HEK293 (cell line): ENCODE data around the gene GYS2.

ENCODE experiments used
- CTCF ChIA-PET: fragments of 350-600 bp; formaldehyde crosslinking; extraction: SDS; loops from one replicate; lab custom pipeline; 2021; ENCODE audit warnings: antibody characterized with exemption; lab: Yijun Ruan, JAX
- POLR2A ChIA-PET: fragments of 300-600 bp; formaldehyde crosslinking; extraction: SDS; loops from one replicate; lab custom pipeline; 2020; ENCODE audit warnings: antibody characterized with exemption, inconsistent platforms; lab: Yijun Ruan, JAX
- H3K27ac ChIP-seq: fragments of 200-500 bp; sonication (Bioruptor generic); 2 replicates; pipeline ENCODE4 v1.5.1; 2014; ENCODE audit warnings: low read depth, low read length, control low read depth, inconsistent platforms; ENCODE audit errors: extremely low read depth
- H3K36me3 ChIP-seq, 2 experiments: fragments of 200-500 bp in 1 of 2; sonication (Bioruptor generic) in 1 of 2; 1 replicate in 1 of 2; 2 replicates in 1 of 2; pipeline ENCODE4 v1.5.1; 2014 to 2017; ENCODE audit warnings: inconsistent platforms in 2 of 2, low read length in 2 of 2; ENCODE audit not compliant: control insufficient read depth in 2 of 2, insufficient read depth in 1 of 2
- H3K4me1 ChIP-seq: fragments of 200-500 bp; sonication (Bioruptor generic); 2 replicates; pipeline ENCODE4 v1.5.1; 2014; ENCODE audit warnings: mild to moderate bottlenecking, low read length, inconsistent platforms; ENCODE audit not compliant: control insufficient read depth, insufficient read depth
- H3K4me3 ChIP-seq: 2 replicates; pipeline ENCODE4 v1.5.1; 2011; ENCODE audit warnings: low read depth, mild to moderate bottlenecking, control low read depth, low read length, moderate library complexity
- H3K9me3 ChIP-seq: fragments of 200-500 bp; sonication (Bioruptor generic); 2 replicates; pipeline ENCODE4 v1.5.1; 2014; ENCODE audit warnings: low read depth, low read length, inconsistent platforms; ENCODE audit not compliant: control insufficient read depth, insufficient read depth
- ATF2 ChIP-seq: fragments of 450-650 bp; formaldehyde crosslinking; IDR thresholded peaks from 2 replicates; pipeline ENCODE4 v1.5.1; 2016; ENCODE audit warnings: missing biosample characterization, missing genetic modification characterization, low read depth
- KLF7 ChIP-seq: fragments of 450-650 bp; formaldehyde crosslinking; IDR thresholded peaks from 2 replicates; pipeline ENCODE4 v1.5.1; 2016; ENCODE audit warnings: missing biosample characterization, missing genetic modification characterization, borderline replicate concordance
- KLF8 ChIP-seq: fragments of 450-650 bp; formaldehyde crosslinking; IDR thresholded peaks from 2 replicates; pipeline ENCODE4 v1.5.1; 2016; ENCODE audit warnings: missing biosample characterization, missing genetic modification characterization
- MYNN ChIP-seq: fragments of 450-650 bp; formaldehyde crosslinking; IDR thresholded peaks from 2 replicates; pipeline ENCODE4 v1.5.1; 2016; ENCODE audit warnings: missing biosample characterization, missing genetic modification characterization, borderline replicate concordance
- SP3 ChIP-seq: fragments of 450-650 bp; formaldehyde crosslinking; IDR thresholded peaks from 2 replicates; pipeline ENCODE4 v1.5.1; 2016; ENCODE audit warnings: missing biosample characterization, missing genetic modification characterization
- ZFP41 ChIP-seq: fragments of 450-650 bp; formaldehyde crosslinking; IDR thresholded peaks from 2 replicates; pipeline ENCODE4 v1.5.1; 2016; ENCODE audit warnings: missing biosample characterization, missing genetic modification characterization, borderline replicate concordance
- ZNF112 ChIP-seq: fragments of 450-650 bp; formaldehyde crosslinking; IDR thresholded peaks from 2 replicates; pipeline ENCODE4 v1.5.0; 2017; ENCODE audit warnings: missing biosample characterization, missing genetic modification characterization
- ZNF114 ChIP-seq: fragments of 450-650 bp; formaldehyde crosslinking; IDR thresholded peaks from 2 replicates; pipeline ENCODE4 v1.5.0; 2017; ENCODE audit warnings: missing biosample characterization, missing genetic modification characterization
- ZNF133 ChIP-seq: fragments of 450-650 bp; formaldehyde crosslinking; IDR thresholded peaks from 2 replicates; pipeline ENCODE4 v1.5.1; 2016; ENCODE audit warnings: missing biosample characterization, missing genetic modification characterization
- ZNF175 ChIP-seq: fragments of 450-650 bp; formaldehyde crosslinking; IDR thresholded peaks from 2 replicates; pipeline ENCODE4 v1.5.1; 2016; ENCODE audit warnings: missing biosample characterization, missing genetic modification characterization
- ZNF221 ChIP-seq: fragments of 450-650 bp; formaldehyde crosslinking; IDR thresholded peaks from 2 replicates; pipeline ENCODE4 v1.5.1; 2017; ENCODE audit warnings: missing biosample characterization, missing genetic modification characterization, borderline replicate concordance
- ZNF223 ChIP-seq: fragments of 450-650 bp; formaldehyde crosslinking; IDR thresholded peaks from 2 replicates; pipeline ENCODE4 v1.5.1; 2016; ENCODE audit warnings: missing biosample characterization, missing genetic modification characterization
- ZNF23 ChIP-seq: fragments of 450-650 bp; formaldehyde crosslinking; IDR thresholded peaks from 2 replicates; pipeline ENCODE4 v1.5.1; 2016; ENCODE audit warnings: missing biosample characterization, missing genetic modification characterization, borderline replicate concordance
- ZNF26 ChIP-seq: fragments of 450-650 bp; formaldehyde crosslinking; IDR thresholded peaks from 2 replicates; pipeline ENCODE4 v1.5.1; 2016; ENCODE audit warnings: missing biosample characterization, missing genetic modification characterization
- ZNF311 ChIP-seq: fragments of 450-650 bp; formaldehyde crosslinking; IDR thresholded peaks from 2 replicates; pipeline ENCODE4 v1.5.1; 2017; ENCODE audit warnings: missing biosample characterization, missing genetic modification characterization, borderline replicate concordance
- ZNF416 ChIP-seq: fragments of 450-650 bp; formaldehyde crosslinking; IDR thresholded peaks from 2 replicates; pipeline ENCODE4 v1.5.1; 2016; ENCODE audit warnings: missing biosample characterization, missing genetic modification characterization
- ZNF514 ChIP-seq: fragments of 450-650 bp; formaldehyde crosslinking; IDR thresholded peaks from 2 replicates; pipeline ENCODE4 v1.5.1; 2016; ENCODE audit warnings: missing biosample characterization, missing genetic modification characterization
- ZNF549 ChIP-seq: fragments of 450-650 bp; IDR thresholded peaks from 2 replicates; pipeline ENCODE4 v1.5.1; 2018; ENCODE audit warnings: missing biosample characterization, missing genetic modification characterization, mild to moderate bottlenecking, inconsistent platforms, moderate library complexity
- ZNF624 ChIP-seq: fragments of 450-650 bp; formaldehyde crosslinking; IDR thresholded peaks from 2 replicates; pipeline ENCODE4 v1.5.1; 2017; ENCODE audit warnings: missing biosample characterization, missing genetic modification characterization
- ZNF785 ChIP-seq: fragments of 450-650 bp; formaldehyde crosslinking; IDR thresholded peaks from 2 replicates; pipeline ENCODE4 v1.5.1; 2016; ENCODE audit warnings: missing biosample characterization, missing genetic modification characterization
- ZSCAN16 ChIP-seq: fragments of 450-650 bp; formaldehyde crosslinking; IDR thresholded peaks from 2 replicates; pipeline ENCODE4 v1.5.1; 2016; ENCODE audit warnings: missing biosample characterization, missing genetic modification characterization
- TF ChIP-seq, protein P1 (sequence below): fragments of 450-650 bp; formaldehyde crosslinking; IDR thresholded peaks from 2 replicates; pipeline ENCODE4 v1.5.1; 2016; ENCODE audit warnings: missing biosample characterization, missing genetic modification characterization
- TF ChIP-seq, protein P2 (sequence below): fragments of 450-650 bp; formaldehyde crosslinking; IDR thresholded peaks from 2 replicates; pipeline ENCODE4 v1.5.1; 2016; ENCODE audit warnings: missing biosample characterization, missing genetic modification characterization, borderline replicate concordance

The GYS2 gene

DNA sequence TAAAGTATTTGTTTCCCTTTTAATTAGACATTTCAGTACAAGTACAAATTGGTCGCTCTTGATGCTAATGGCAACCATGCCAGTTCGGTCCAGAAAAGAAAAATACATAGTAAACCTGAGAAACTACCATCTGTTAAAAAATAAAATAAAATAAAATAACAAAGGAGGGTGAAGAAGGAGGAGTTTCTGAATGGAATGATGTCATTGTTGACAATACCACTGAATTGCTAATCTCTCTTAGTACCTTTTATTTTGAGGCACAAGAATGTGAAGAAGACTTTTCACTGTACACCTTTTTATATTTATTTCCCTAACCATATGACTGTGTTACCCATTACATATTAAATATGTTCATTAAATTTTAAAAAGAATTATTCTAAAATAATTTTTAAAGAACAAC lies 59.1 kb downstream of the GYS2 start:
- ChIA-PET CTCF (no interaction called here), POLR2A (no interaction called here)
- H3K9me3 ChIP-seq, result no peaks in the 10 kb centered on the region
- H3K4me3 ChIP-seq, result no peak overlapping the region
- H3K27ac ChIP-seq, result no peak overlapping the region
- no peaks in the 10 kb centered on the region for H3K4me1 ChIP-seq
- H3K36me3 ChIP-seq, result no peaks in the 10 kb centered on the region
- TF ChIP-seq ATF2 (tag by site-specific recombination) (peak; percentile 57; the same call in 1 of the 2 replicates), ZNF175 (tag by site-specific recombination) (no peak)
- TF ChIP-seq, all 188 proteins: peak for 1

GRCh38 chr12:21543151-21543550 lies 61.5 kb downstream of the GYS2 start:
- Histone ChIP-seq H3K9me3 (no peaks in the 10 kb centered on the region), H3K4me1 (peaks cover under 1% of the 10 kb centered on the region; the same call in 1 of the 2 replicates), H3K36me3 (no peaks in the 10 kb centered on the region), H3K4me3 (no peak overlapping the region), H3K27ac (no peak overlapping the region)
- ChIA-PET CTCF (no interaction called here), POLR2A (interaction anchor here (1.0 kb wide), 1 partner anchor 42 kb away, joined by 3 read pairs; the partner anchor contains the start of genes GOLT1B and RECQL)
- no peak for TF ChIP-seq ZNF133 (tag by site-specific recombination)
- no peak for TF ChIP-seq ZNF112
- no peak for TF ChIP-seq ZNF114 (tag by site-specific recombination)
- TF ChIP-seq, protein P1, sequence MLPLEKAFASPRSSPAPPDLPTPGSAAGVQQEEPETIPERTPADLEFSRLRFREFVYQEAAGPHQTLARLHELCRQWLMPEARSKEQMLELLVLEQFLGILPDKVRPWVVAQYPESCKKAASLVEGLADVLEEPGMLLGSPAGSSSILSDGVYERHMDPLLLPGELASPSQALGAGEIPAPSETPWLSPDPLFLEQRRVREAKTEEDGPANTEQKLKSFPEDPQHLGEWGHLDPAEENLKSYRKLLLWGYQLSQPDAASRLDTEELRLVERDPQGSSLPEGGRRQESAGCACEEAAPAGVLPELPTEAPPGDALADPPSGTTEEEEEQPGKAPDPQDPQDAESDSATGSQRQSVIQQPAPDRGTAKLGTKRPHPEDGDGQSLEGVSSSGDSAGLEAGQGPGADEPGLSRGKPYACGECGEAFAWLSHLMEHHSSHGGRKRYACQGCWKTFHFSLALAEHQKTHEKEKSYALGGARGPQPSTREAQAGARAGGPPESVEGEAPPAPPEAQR, result no peak
- TF ChIP-seq ZNF785 (tag by site-specific recombination), result no peak
- TF ChIP-seq ZSCAN16, result no peak
- TF ChIP-seq ZNF549 (tag by site-specific recombination), result no peak

DNA sequence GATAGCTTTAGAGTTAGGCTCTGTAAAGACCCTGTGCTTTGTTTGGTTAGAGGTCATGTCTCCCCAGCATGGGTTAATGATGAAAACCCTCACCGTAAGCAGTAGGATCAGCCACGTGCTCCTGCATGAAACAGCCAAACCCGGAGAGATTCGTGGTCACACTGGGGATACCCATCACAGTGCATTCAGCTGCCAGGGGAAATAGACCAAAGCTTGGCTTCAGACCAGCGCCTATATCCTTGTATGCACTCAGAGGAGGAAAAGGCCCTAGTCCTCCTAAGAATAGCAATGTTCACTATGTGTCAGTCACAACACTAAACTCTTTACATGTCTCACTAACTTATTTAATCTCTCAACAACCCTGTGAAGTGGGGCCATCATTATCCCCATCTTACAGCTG lies 62.2 kb downstream of the GYS2 start:
- ChIA-PET CTCF (interaction anchor here (0.7 to 1.2 kb wide), 2 partner anchors 19 to 1127 kb away, joined by 3 read pairs; no protein-coding TSS in a partner anchor), POLR2A (interaction anchor here (1.0 kb wide), 1 partner anchor 41 kb away, joined by 3 read pairs; the partner anchor contains the start of genes GOLT1B and RECQL)
- Histone ChIP-seq H3K9me3 (no peaks in the 10 kb centered on the region), H3K36me3 (no peaks in the 10 kb centered on the region), H3K4me3 (no peak overlapping the region), H3K27ac (no peak overlapping the region), H3K4me1 (peaks cover 3% of the 10 kb centered on the region; the same call in 1 of the 2 replicates)
- TF ChIP-seq ATF2 (tag by site-specific recombination), result no peak
- TF ChIP-seq KLF8, result no peak
- TF ChIP-seq ZNF23 (tag by site-specific recombination), result no peak
- no peak for TF ChIP-seq ZFP41 (tag by site-specific recombination)
- no peak for TF ChIP-seq ZNF26 (tag by site-specific recombination)
- no peak for TF ChIP-seq ZNF514
- TF ChIP-seq KLF7, result no peak
- no peak for TF ChIP-seq ZNF311
- no peak for TF ChIP-seq ZNF223 (tag by site-specific recombination)
- no peak for TF ChIP-seq SP3 (tag by site-specific recombination)
- TF ChIP-seq ZNF416, result no peak
- TF ChIP-seq MYNN, result no peak
- TF ChIP-seq ZNF221 (tag by site-specific recombination), result no peak
- TF ChIP-seq ZNF624 (tag by site-specific recombination), result no peak
- TF ChIP-seq, protein P2, sequence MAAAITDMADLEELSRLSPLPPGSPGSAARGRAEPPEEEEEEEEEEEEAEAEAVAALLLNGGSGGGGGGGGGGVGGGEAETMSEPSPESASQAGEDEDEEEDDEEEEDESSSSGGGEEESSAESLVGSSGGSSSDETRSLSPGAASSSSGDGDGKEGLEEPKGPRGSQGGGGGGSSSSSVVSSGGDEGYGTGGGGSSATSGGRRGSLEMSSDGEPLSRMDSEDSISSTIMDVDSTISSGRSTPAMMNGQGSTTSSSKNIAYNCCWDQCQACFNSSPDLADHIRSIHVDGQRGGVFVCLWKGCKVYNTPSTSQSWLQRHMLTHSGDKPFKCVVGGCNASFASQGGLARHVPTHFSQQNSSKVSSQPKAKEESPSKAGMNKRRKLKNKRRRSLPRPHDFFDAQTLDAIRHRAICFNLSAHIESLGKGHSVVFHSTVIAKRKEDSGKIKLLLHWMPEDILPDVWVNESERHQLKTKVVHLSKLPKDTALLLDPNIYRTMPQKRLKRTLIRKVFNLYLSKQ (tag by site-specific recombination), result no peak
